ENCODE measurements around the gene SNX18.

GRCh38 chr5:54517174-54517511 lies 416 bp upstream of the SNX18 start:
- TF ChIP-seq, protein P1, sequence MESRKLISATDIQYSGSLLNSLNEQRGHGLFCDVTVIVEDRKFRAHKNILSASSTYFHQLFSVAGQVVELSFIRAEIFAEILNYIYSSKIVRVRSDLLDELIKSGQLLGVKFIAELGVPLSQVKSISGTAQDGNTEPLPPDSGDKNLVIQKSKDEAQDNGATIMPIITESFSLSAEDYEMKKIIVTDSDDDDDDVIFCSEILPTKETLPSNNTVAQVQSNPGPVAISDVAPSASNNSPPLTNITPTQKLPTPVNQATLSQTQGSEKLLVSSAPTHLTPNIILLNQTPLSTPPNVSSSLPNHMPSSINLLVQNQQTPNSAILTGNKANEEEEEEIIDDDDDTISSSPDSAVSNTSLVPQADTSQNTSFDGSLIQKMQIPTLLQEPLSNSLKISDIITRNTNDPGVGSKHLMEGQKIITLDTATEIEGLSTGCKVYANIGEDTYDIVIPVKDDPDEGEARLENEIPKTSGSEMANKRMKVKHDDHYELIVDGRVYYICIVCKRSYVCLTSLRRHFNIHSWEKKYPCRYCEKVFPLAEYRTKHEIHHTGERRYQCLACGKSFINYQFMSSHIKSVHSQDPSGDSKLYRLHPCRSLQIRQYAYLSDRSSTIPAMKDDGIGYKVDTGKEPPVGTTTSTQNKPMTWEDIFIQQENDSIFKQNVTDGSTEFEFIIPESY (IDR thresholded peaks at IDR 0.05; ENCODE audit: extremely low read depth, insufficient replicate concordance, low read length): no peak
- TF ChIP-seq, protein P2, sequence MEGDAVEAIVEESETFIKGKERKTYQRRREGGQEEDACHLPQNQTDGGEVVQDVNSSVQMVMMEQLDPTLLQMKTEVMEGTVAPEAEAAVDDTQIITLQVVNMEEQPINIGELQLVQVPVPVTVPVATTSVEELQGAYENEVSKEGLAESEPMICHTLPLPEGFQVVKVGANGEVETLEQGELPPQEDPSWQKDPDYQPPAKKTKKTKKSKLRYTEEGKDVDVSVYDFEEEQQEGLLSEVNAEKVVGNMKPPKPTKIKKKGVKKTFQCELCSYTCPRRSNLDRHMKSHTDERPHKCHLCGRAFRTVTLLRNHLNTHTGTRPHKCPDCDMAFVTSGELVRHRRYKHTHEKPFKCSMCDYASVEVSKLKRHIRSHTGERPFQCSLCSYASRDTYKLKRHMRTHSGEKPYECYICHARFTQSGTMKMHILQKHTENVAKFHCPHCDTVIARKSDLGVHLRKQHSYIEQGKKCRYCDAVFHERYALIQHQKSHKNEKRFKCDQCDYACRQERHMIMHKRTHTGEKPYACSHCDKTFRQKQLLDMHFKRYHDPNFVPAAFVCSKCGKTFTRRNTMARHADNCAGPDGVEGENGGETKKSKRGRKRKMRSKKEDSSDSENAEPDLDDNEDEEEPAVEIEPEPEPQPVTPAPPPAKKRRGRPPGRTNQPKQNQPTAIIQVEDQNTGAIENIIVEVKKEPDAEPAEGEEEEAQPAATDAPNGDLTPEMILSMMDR (IDR thresholded peaks at IDR 0.05 in 2 of 3, conservative IDR thresholded peaks at IDR 0.05 in 1 of 3; ENCODE audit: borderline replicate concordance in 1 of 3, insufficient read depth in 1 of 3, low read depth in 2 of 3, low read length in 2 of 3): no peak
- TF ChIP-seq CEBPB (IDR thresholded peaks at IDR 0.05; ENCODE audit: low read depth): no peak
- no peak for TF ChIP-seq POLR2AphosphoS5 (IDR thresholded peaks at IDR 0.05; ENCODE audit: low read depth, low read length)
- TF ChIP-seq SIN3A (IDR thresholded peaks at IDR 0.05; ENCODE audit: low read depth): no peak
- TF ChIP-seq REST (IDR thresholded peaks at IDR 0.05; ENCODE audit: low read depth): no peak
- no peak for TF ChIP-seq FOSL1 (IDR thresholded peaks at IDR 0.05; ENCODE audit: low read depth)
